Measurements from ENCODE around the gene LAT.

- TF ChIP-seq POLR2AphosphoS5 (IDR thresholded peaks at IDR 0.05), result peak in 1 of 3 donors; percentile 42
- TF ChIP-seq CTCF (IDR thresholded peaks at IDR 0.05 in 8 of 11, conservative IDR thresholded peaks at IDR 0.05 in 3 of 11), result no peak
- no peak for TF ChIP-seq POLR2A (IDR thresholded peaks at IDR 0.05)
These were observed 44.5 kb downstream of the LAT start for GRCh38 chr16:29029168-29029994.

All from spleen (tissue), 7 donors.